Effector memory CD8-positive, alpha-beta T cell (primary cell): Measurements from ENCODE around the gene PHLDA1.

Experiments
- ATAC-seq: fragments of 150-1000 bp; cut with Tn5 transposase; replicated peaks from 2 replicates; pipeline ENCODE4 v1.10.0; 2021; ENCODE audit warnings: mild to moderate bottlenecking, moderate library complexity
- DNase-seq, 3 experiments: peaks; one replicate each; pipeline ENCODE4 v3.0.0; 2021
- H3K27ac Mint-ChIP-seq, 2 donors: one replicate each; pipeline ENCODE4 v1.8.0; 2022; ENCODE audit warnings: mild to moderate bottlenecking in 2 of 2, mixed read lengths in 2 of 2, moderate library complexity in 2 of 2
- H3K27me3 Mint-ChIP-seq, 2 donors: one replicate each; pipeline ENCODE4 v1.8.0; 2022; ENCODE audit warnings: mixed read lengths in 2 of 2
- H3K36me3 Mint-ChIP-seq: one replicate; pipeline ENCODE4 v1.8.0; 2022; ENCODE audit warnings: mild to moderate bottlenecking, moderate library complexity, mixed read lengths; ENCODE audit not compliant: insufficient read depth
- H3K4me1 Mint-ChIP-seq, 2 donors: one replicate each; pipeline ENCODE4 v1.8.0; 2022; ENCODE audit warnings: low read depth in 2 of 2, mixed read lengths in 2 of 2
- H3K4me3 Mint-ChIP-seq, 2 donors: one replicate each; pipeline ENCODE4 v1.8.0; 2022; ENCODE audit warnings: mild to moderate bottlenecking in 2 of 2, mixed read lengths in 2 of 2, moderate library complexity in 2 of 2
- H3K9me3 Mint-ChIP-seq, 2 donors: one replicate each; pipeline ENCODE4 v1.8.0; 2022; ENCODE audit warnings: mixed read lengths in 2 of 2

Gene PHLDA1

GRCh38 chr12:75982979-75983660, 48.5 kb downstream of the PHLDA1 start:
- ATAC-seq: no peak
- peaks cover 29 to 34% of the 10 kb centered on the region in 2 donors for H3K4me1 Mint-ChIP-seq
- H3K27ac Mint-ChIP-seq: peak overlapping the region; percentile 0 to 1
- H3K4me3 Mint-ChIP-seq: peak overlapping the region in 1 of 2 donors; percentile 21
- DNase-seq: no peak
- H3K36me3 Mint-ChIP-seq: no peaks in the 10 kb centered on the region
- no peaks in the 10 kb centered on the region for H3K9me3 Mint-ChIP-seq
- no peaks in the 10 kb centered on the region for H3K27me3 Mint-ChIP-seq

DNA sequence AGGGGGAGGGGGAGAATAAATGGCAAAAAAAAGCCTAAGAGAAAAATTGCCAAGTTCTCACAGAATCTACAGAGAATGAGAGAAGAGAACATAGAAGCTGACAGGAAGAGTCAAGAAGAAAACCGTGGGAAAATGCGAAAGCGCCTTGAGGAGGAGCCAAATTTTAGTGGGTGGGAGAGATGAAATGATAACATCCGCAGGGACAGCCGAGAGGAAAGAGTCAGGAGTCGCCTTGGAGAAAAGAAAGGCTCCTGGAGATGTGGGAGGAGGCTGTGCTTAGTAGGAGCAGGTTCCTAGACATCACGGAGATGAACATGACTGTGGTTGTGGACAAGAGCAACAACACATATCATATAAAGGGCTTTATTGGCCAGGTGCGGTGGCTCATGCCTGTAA, 49.4 kb downstream of the PHLDA1 start:
- peaks cover 36 to 43% of the 10 kb centered on the region in 2 donors for H3K4me1 Mint-ChIP-seq
- ATAC-seq (no peak), DNase-seq (no peak)
- H3K9me3 Mint-ChIP-seq: no peaks in the 10 kb centered on the region
- no peak overlapping the region for H3K4me3 Mint-ChIP-seq
- H3K27me3 Mint-ChIP-seq: no peaks in the 10 kb centered on the region
- no peak overlapping the region for H3K27ac Mint-ChIP-seq
- H3K36me3 Mint-ChIP-seq: peaks cover 3% of the 10 kb centered on the region

GRCh38 chr12:75981247-75982168, 50.1 kb downstream of the PHLDA1 start:
- Mint-ChIP-seq H3K4me3 (no peak overlapping the region), H3K27me3 (no peaks in the 10 kb centered on the region), H3K9me3 (no peaks in the 10 kb centered on the region), H3K4me1 (peaks cover 36 to 43% of the 10 kb centered on the region in 2 donors), H3K36me3 (peaks cover 3% of the 10 kb centered on the region), H3K27ac (no peak overlapping the region)
- DNase-seq (no peak), ATAC-seq (no peak)

DNA sequence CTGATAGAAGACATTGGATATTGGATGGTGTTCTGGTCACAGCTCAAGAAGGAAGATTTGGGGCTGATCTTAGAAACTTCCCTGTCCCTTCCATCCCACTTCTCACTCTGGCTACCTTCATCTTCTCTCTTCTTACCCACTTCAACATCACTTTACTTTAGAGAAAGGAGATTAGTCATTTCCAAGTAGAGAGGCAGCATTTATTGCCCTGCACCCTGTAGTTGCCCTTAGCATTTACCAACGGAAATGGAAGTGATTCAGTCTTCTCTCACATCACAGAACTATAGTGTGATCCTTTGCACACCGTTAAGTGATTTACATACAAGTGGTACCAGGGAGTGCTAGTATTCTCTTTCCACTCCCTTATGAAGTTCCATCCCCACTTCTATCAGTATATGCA, 52.4 kb downstream of the PHLDA1 start:
- H3K4me3 Mint-ChIP-seq: peak overlapping the region; percentile 19 to 64
- peak overlapping the region; percentile 86 to 95 for H3K27ac Mint-ChIP-seq
- peaks cover 3% of the 10 kb centered on the region for H3K36me3 Mint-ChIP-seq
- ATAC-seq (peak; percentile 63), DNase-seq (peak in 2 of 3 experiments; percentile 9 to 13)
- H3K27me3 Mint-ChIP-seq: no peaks in the 10 kb centered on the region
- H3K9me3 Mint-ChIP-seq: no peaks in the 10 kb centered on the region
- H3K4me1 Mint-ChIP-seq: peaks cover 24 to 34% of the 10 kb centered on the region in 2 donors

DNA sequence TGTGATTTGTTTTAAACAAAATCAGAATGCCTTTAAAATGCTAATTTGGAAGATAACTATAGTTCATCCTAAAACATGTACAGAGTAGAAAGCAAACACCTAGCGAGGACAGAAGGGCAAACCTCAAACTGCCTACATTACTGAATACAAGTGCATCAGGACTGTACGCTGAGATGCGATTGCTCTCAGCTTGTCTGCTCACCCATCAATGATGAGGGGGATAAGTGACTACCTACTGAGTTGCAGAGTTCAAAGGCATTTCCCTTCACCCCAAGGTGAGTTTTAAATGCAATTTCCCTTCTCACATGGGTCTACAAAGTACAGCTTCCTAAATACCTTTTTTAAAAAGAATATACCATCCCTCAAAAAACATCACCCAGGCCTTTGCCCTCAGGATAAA, 52.9 kb downstream of the PHLDA1 start:
- peaks cover 3% of the 10 kb centered on the region for H3K36me3 Mint-ChIP-seq
- no peaks in the 10 kb centered on the region for H3K9me3 Mint-ChIP-seq
- no peak for ATAC-seq
- peak overlapping the region; percentile 86 to 95 for H3K27ac Mint-ChIP-seq
- peaks cover 24 to 32% of the 10 kb centered on the region in 2 donors for H3K4me1 Mint-ChIP-seq
- H3K4me3 Mint-ChIP-seq: peak overlapping the region; percentile 43 to 64
- no peak for DNase-seq
- H3K27me3 Mint-ChIP-seq: no peaks in the 10 kb centered on the region

GRCh38 chr12:75977952-75978671, 53.5 kb downstream of the PHLDA1 start:
- Mint-ChIP-seq H3K9me3 (no peaks in the 10 kb centered on the region), H3K27me3 (no peaks in the 10 kb centered on the region), H3K4me3 (peak overlapping the region; percentile 43 to 64), H3K4me1 (peaks cover 20 to 26% of the 10 kb centered on the region in 2 donors), H3K36me3 (peaks cover 3% of the 10 kb centered on the region), H3K27ac (peak overlapping the region; percentile 86 to 95)
- DNase-seq: peak; percentile 59 to 68 (median 60)
- peak; percentile 96 for ATAC-seq

DNA sequence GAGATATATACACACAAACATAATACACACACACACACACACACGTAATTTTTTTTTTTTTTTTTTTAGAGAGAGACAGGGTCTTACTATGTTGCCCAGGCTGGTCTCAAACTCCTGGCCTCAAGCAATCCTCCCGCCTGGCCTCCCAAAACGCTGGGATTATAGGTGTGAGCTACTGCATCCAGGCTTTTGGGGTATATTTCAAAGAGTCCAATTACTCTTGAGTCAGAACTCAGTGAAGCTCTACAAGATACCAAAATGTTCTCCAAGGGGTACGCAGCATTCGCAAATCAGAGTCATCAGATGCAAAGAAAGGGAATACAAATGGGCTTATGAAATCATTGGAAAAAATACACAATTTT, 54.0 kb downstream of the PHLDA1 start:
- Mint-ChIP-seq H3K4me3 (peak overlapping the region; percentile 43 to 64), H3K27me3 (no peaks in the 10 kb centered on the region), H3K4me1 (peaks cover 20 to 25% of the 10 kb centered on the region in 2 donors), H3K36me3 (peaks cover 3% of the 10 kb centered on the region), H3K27ac (peak overlapping the region; percentile 86 to 95), H3K9me3 (no peaks in the 10 kb centered on the region)
- ATAC-seq: no peak
- DNase-seq: no peak

- Mint-ChIP-seq H3K36me3 (peaks cover 3% of the 10 kb centered on the region), H3K4me1 (peaks cover 17 to 25% of the 10 kb centered on the region in 2 donors), H3K27ac (peak overlapping the region; percentile 86 to 95), H3K9me3 (no peaks in the 10 kb centered on the region), H3K27me3 (no peaks in the 10 kb centered on the region), H3K4me3 (no peak overlapping the region)
- ATAC-seq (no peak), DNase-seq (no peak)
These were observed 54.7 kb downstream of the PHLDA1 start for GRCh38 chr12:75976913-75977312.

GRCh38 chr12:75976113-75976512, 55.5 kb downstream of the PHLDA1 start:
- Mint-ChIP-seq H3K9me3 (no peaks in the 10 kb centered on the region), H3K36me3 (peaks cover 3% of the 10 kb centered on the region), H3K4me1 (peaks cover 17 to 25% of the 10 kb centered on the region in 2 donors), H3K4me3 (no peak overlapping the region), H3K27ac (peak overlapping the region in 1 of 2 donors; percentile 86), H3K27me3 (no peaks in the 10 kb centered on the region)
- no peak for ATAC-seq
- no peak for DNase-seq

- Mint-ChIP-seq H3K4me3 (no peak overlapping the region), H3K27me3 (no peaks in the 10 kb centered on the region), H3K4me1 (peaks cover 17 to 25% of the 10 kb centered on the region in 2 donors), H3K36me3 (peaks cover 3% of the 10 kb centered on the region), H3K9me3 (no peaks in the 10 kb centered on the region), H3K27ac (peak overlapping the region; percentile 38 to 86)
- DNase-seq (no peak), ATAC-seq (no peak)
These were observed 55.9 kb downstream of the PHLDA1 start for GRCh38 chr12:75975702-75976101.
